ENCODE data around the gene S100A16.

Gene S100A16

DNA sequence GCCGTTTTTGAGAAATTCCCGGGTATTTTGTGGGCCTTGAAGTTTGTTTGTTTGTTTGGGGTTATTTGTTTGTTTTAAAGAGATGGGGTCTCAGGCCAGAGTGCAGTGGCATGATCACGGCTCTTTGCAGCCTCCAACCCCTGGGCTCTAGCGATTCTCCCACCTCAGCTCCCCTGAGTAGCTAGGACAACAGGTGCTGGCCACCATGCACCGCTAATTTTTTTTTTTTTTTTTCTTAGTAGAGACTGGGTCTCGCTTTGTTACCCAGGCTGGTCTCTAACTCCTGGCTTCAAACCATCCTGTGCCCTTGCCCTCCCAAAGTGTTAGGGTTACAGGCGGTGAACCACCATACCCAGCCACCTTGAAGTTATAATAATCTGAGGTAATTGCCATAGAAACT is 22.9 kb upstream of the S100A16 start:
- no peak for DNase-seq

DNA sequence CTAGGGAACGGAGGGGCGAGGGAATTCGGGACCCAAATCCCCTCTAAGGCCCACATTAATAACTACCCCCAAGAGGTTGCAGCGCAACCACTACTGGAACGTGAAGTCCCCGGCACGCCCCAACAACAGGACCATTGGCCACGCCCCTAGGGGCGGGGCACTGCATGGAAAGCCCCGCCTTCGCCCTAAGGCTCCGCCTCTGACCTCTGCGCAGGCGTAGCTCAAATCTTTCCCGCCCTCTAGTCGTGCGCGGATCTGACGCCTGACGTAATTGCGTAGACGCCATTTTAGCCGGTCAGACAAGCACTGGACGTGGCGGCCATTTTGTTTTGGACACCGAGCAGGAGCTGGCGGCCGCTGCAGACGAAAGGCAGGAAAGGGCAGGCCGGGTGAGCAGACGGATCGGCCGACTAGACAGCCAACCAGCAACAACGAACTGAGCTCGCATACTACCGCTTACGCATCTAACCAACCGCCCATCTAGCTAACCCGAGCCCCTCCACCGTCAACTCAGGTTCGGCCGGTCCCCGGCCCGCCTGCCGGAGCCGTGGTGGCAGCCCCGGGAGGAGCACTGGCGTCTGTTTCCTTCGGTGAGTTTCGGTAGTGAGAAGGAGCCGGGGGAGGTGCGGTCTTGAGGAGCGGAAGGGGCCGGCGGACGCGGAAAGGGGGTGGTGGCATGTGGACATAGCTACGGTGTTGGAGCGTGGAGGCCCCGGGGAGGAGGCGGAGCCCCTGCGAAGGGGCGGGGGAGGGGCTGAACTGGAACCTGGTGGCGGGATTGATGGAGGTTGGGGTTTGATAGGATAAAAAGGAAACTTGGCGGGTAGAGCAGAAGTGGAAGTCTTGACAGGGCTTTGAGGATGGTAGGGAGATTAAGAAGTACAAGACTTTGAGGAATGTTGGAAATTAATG is 21.1 kb upstream of the S100A16 start, which contains the start of gene CHTOP:
Gene CHTOP (plus strand): TSS at position 313 of the 912 bp plus-strand sequence. CDS start 2,523 bp downstream, outside the sequence.
- peak; percentile 99 for DNase-seq

DNA sequence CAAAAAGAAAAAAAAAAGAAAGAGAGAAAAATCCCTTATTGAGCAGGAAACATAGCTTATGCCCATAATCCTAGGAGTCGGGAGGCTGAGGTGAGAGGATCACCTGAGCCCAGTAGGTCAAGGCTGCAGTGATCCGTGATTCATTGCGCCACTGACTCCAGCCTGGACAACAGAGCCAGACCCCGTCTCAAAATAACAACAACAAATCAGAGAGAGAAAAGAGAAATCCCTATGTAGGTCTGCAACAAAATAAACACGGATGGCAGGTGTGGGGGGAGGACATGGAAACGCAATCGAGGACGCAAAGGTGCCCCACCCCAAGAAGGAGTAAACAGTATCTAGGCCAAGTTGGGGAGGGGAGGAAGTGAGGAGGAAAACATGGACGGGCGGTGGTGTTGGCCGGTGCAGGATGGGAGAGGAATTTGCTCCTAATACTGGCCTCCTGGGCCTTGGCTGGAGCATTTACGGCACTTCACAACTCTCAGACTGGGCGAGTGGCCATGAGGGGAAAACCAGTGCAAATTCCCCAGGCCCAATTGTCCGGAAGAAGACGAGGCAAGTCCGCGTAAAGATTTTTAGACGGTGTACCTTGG is 20.3 kb upstream of the S100A16 start:
- DNase-seq = no peak

DNA sequence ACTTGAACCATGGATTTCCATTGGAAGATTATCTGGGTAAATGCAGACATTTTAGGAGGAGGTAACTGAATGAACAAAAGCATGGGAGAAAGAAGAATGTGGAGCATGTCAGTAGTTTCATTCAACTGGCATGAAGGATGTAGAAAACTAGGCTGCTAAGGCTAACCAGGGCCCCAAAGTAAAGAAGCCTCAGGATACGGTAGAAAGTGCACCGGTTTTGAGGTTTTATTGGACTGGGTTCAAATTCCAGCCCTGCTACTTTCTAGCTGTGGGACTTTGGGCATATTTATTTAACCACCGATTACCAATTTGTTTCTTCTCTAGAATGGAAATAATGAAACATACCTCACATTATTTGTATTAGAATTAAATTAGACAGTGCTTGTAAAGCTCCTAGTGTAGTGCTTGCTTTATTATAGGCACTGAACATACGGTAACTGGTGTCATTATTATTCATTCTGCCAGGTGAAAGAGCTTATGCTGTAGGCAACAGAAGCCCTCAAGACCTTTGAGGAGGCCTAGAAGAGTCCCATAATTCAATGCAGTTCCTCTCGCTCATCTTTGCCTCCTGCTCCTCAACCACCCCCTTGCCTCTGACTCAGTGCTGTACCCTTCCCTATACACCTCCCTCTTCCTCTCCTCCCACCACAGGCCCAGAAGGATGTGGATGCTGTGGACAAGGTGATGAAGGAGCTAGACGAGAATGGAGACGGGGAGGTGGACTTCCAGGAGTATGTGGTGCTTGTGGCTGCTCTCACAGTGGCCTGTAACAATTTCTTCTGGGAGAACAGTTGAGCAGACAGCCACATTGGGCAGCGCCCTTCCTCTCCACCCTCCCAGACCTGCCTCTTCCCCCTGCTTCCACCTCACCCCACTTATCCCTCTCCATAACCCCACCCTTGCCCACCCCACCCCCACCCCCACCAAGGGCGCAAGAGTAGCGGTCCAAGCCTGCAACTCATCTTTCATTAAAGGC is 18.4 kb upstream of the S100A16 start:
- no peak for DNase-seq

DNA sequence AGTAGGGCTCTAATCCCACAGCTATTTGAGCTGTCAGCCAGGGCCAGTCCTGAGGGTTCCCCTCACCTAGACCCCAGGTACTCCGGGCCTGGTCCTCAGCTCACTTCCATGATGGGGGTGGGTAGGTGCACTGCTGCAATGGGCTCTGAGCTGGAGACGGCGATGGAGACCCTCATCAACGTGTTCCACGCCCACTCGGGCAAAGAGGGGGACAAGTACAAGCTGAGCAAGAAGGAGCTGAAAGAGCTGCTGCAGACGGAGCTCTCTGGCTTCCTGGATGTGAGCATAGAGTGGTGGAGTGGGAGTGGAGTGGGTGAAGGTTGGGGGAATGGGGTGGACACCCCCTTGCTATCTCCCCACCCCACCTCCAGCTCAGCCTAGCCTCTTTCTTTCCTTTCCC is 17.4 kb upstream of the S100A16 start:
- no peak for DNase-seq

DNA sequence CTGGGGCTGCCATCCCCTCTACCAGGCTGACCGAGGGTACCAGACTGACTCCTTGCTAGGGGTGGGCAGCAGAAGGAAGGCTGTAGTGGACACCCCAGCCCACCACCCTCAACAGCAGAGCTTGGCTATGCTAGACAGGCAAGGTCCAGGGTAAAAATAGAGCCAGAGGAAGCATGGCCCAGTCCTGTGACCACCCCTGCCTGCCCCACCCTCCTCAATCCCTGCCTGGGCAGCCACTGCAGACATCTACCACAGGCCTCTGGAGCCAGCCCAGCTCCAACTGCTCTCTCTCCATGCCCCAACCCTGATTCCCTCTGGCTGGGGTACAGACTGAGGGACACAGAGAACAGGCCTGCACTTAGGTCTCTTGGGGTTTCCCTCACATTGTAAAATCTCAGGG is 17.0 kb upstream of the S100A16 start:
- no peak for DNase-seq

DNA sequence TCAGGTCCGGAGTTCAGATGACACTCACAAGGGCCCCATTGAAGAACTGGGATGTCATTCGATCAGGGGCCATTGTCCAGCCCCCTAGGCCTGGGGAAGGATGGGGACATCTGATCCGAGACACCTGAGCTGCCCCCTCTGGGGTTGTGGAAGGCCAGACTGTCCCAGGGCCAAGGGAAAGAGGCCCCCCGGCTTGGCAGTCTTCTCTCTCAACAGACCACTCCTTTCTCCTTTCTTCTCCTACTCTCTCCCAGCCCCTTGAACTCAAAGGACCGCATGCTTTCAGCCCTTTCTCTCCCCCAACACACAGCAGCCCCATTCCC is 16.4 kb upstream of the S100A16 start:
- no peak for DNase-seq

DNA sequence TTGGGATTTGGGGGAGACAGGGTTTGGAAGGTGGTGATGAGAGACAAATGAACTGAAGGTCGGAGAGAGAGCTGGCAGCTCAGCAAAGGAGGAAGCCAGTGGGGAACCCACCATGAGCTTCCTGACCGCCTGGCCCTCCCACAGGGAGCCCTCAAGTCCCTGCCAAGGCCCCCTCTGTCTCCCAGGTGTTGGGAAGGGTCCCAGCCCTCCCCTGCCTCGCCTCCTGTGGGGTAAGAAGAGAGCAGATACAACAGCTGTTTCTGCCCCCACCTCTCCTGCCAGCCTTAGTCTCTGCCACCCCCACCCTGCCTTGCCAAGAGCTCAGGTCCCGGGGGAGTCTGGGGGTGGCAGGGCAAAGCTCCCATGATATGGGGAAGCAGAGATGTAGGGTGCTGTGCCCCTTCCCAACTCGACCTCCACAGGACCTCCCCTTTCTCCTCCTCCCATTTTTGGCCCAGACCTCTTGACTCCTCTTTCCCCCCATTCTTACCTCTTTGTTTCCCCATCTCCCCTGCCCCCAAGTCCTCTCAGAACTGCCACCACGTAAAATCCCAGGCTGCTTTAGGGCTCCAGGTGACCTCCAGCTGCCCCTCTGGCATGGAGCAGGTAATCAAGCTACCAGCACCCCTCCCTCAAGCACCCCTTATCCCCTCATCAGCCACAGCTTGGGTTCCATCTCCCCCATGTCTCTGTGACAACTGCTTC is 15.9 kb upstream of the S100A16 start:
- DNase-seq = no peak

DNA sequence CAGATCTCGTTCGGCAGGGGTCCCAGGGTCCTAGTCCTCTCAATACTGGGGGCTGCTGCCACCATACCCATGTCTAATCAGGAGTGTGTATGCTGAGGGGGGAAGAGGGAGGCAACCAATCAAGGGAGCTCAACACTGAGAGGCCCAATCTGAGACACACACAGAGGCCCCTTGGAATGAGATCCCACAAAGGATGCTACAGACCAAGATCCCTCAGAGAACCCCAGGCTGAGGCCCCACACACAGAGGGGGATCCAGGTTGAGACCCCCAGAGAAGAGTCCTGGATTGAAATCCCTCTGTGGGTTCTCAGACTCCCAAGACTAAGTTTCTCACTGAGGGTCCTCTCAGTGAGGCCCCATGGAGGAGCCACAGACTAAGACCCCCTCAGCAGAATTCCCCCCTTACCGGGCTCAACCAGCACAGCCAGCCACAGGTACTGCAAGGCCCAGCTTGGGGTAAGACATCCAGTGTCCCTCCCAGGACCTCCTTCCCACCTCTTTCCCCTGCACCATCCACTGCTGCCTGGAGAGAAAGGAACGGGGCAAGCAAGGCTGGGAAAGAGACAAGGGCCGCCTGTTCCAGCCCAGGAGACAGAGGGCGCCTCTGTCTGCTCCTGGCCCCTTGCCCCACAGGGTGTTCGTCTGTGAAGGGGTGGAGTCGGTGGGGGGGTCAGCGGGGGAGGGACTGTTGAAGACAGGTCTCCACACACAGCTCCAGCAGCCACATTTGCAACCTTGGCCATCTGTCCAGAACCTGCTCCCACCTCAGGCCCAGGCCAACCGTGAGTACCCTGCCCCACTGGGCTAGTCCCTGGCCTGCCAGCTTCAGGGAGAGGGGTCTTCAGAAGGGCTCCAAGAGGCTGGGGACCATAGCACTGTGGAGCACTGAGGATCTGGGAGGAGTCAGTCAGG is 15.0 kb upstream of the S100A16 start, which contains the start of gene S100A1:
Gene S100A1 (plus strand): TSS at position 720 of the 912 bp plus-strand sequence. CDS start 2,088 bp downstream, outside the sequence.
- DNase-seq = peak; percentile 58

DNA sequence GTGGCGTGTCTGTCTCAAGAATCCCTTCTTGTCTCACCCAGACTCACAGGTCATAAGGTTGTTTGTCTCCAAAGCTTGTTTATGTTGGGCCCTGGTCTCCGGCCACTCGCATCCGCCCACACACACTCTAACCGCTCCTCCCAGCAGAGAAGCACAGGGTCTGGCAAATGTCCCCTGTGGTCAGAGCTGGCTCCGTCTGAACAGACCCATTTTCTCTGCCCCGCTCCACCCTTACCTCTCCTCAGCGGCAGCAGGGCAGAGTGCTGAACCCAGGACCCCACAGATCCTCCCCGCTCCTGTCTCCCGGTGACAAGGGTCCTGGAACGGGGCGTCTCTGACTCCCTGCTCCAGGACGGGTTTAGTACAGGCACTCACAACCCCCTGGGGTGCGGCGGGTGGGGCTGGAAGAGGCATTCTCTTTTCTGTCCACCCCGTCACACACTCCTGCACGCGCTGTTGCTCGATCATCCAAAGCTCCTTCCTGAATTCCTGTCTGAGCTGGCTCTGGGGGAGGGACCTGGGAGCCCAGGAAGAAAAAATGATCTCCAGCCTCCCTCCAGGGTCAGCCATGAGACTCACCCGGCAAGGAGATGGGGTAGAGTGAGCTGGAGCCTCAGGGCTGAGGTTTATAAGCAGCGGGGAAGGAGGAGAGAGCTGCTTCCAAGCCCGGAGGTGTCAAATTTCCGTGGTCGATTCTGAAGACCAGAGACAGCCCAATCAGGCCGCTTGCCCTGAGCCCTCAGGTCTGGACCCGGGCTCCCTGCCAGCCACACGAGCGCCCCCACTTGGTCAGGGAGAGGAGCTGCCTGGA is 14.2 kb upstream of the S100A16 start, which contains the start of gene S100A13:
Gene S100A13 (minus strand): TSS at position 602 of the 811 bp plus-strand sequence. CDS start 1,033 bp downstream, outside the sequence.
- peak; percentile 95 for DNase-seq

DNA sequence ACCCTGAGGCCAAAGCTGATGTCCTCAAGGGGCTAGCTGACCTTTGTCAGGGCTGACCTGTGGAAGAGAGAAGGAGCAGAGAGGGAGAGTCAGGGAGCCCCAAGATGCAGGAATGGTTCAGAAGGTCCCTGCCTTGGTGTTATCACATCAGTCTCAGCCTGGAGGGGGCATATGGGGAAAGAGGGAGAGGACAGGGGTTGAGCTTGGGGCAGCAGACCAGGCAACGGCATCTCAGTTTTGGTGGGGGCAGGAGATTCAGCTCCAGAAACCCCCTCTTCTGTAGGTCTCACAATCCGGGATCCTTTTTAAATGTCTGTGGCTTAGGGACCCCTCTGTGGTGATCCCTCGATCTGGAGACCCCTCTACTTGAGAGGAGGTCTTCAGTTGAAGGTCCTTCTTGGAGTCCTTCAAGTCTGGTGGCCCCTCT is 13.6 kb upstream of the S100A16 start:
- no peak for DNase-seq

DNA sequence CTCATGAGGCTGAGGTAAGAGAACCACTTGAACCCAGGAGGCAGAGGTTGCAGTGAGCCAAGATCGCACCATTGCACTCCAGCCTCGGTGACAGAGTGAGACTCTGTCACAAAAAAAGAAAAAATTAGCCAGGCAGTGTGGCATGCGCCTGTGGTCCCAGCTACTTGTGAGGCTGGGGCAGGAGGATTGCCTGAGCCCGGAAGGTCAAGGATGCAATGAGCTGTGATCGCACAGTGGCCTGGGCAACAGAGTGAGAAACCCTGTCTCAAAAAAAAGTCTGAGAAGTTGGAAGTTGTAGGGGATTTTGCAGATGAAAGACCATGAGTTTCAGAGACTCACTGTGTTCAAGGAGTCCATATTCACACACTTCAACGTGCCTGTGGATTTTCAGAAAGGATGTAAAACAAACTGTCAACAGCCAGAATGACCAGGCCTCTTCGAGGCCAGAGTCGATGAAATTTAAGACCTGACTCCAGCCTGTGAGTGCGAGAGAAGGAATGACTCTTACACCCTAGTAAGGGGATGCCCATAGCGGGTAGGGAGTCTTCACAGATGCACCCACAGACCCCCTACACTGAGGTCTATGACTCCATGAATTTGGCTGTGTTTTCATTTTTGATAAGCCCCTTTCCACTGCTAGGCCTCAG is 12.2 kb upstream of the S100A16 start:
- DNase-seq = no peak

DNA sequence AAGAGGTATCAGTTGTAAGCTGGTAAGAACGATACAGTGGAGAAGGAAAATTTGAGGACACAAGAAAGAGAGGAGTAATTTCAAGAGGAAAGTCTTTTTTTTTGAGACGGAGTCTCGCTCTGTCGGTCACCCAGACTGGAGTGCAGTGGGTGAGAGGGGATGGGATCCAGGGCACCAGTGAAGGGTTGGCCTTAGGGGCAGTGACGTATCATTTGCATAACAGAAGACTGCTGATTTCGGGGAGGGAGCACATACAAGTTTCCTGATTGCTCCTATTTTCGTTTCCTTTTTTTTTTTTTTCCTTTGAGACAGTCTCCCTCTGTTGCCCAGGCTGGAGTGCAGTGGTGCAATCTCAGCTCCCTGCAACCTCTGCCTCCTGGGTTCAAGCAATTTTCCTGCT is 10.2 kb upstream of the S100A16 start:
- no peak for DNase-seq

DNA sequence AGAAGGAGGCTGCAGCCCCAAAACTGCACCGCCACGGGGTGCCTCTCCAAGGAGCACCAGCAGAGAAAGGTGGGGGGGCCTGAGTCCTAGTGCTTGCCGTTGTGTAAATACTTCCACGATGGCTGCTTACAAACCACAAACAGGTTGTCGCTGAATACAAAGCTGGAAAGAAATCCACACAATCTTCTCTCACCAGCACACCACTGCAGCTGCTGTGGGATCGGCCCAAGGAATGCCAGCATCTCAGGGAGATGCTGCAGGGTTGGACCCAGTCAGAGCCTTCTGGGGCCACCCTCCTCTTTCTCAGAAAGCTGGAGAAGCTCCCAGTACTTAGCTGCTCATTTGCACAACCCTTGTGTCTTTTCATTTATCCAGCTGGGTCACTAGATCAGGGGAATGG is 6.2 kb upstream of the S100A16 start:
- no peak for DNase-seq

DNA sequence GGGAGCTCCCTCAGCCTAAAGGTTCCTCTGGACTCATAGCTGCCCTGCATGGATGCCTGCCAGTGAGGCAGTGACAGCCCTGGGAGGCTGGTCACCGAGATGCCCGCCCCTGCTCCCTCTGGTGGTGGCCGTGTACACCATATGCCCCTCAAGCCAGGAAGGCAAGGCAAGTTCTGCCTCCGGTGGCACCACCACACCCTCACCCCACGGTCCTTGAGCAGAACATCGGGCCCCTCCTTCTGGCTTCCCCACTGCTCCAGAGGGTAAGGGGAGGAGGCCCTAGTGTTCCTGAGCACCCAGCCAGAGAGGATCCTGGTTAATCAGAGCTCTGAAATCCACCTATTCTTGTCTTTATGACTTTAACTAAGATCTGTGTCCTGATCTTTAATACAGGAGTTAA is 4.7 kb upstream of the S100A16 start:
- peak; percentile 78 for DNase-seq

DNA sequence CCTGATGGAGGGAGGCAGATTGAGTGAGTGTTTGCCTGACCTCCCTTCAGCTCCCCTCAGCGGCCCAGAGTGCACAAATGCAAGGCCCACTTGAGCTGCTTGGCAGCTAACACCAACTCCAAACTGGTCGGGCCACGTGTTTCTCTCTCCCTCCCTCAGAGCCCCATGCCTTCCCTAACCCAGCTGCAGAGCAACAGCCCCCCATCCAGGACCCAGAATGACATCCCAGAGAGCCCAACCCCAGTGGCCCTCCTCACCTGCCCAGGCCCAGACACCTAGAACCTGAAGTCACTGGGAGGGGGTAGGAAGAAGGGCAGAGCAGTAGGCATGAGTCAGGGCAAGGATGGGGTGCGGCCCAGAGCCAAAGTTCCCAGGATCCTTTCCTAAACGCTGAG is 4.0 kb upstream of the S100A16 start:
- no peak for DNase-seq

DNA sequence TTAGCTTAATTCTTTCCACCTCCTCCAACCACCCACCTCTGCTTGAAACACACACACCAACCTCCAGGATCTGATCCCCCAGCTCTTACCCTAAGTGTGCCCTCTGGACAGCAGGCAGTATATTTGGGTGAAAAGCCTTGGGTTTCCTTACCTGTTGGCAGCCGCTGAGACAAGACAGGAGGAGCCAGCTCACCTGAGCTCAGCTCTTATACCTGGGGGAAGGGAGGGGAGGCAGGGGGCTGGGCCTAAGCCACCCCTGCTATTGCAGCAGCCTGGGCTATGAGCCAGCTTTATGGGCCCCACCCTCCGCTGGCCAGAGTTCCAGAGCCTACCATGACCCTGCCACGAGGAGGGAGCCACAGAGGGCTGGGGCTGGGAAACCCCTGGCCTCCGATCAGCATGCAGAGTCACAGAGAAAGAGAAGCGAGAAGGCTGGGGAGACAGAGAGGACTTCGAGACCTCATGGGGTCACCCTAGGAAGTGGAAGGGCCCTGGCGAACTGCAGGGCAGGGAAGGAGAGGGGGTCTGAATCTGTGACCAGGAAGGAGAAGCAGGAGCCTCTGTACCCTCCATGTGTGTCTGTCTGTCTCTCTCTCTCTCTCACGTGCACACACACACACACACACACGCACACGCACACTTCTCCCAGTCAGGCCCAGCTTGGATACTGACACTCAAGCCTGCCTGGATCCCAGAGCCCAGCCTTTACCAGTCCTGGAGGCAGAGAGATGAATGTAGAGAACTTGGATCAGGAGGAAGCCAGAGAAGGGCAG is 3.4 kb upstream of the S100A16 start, which contains the start of gene S100A14:
Gene S100A14 (minus strand): TSS at position 182 of the 773 bp plus-strand sequence. CDS start 467 bp downstream, outside the sequence.
- DNase-seq = no peak

DNA sequence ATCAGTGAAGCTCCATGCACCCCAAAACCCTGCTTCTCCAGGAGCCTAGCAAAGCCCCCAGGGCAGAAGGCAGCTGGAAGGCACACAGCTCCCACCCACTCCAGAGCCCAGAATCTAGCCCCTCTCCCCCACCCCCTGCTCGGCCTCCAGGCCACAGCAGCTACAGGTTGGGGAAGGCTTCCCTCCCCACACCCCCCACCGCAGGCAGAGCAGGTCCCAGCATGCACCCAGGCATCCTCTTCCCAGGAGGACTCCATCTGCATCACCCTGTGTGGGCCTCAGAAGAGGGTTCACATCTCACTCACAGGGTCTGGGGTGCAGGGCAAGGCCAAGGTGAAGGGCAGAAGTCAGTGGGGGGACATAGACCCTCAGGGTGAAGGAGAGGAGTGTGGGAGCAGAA is 2.5 kb upstream of the S100A16 start:
- no peak for DNase-seq

DNA sequence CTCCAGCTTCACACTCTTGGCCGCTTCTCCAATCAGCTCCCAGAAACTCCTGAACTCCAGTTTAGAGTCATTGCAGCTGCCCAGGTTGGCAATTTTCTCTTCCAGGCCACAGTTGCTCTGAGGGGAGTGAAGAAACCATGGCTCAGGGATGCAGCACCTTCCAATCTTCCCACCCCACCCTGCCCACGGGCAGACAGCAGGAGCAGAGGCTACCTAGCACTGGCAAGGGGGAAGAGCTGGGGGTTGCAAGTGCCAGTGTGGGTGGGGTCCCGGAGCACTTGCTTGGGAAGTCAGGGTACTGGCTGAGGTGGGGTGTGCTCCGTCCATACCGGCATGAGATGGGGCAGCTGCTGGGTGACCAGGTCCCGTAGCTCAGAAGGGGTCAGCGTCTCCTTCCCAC is 2.0 kb upstream of the S100A16 start:
- DNase-seq = no peak
